HepG2 (cell line): ENCODE data around the gene SDK1. TPM values are rescaled to one million over a fixed set of nuclear protein-coding genes. Genes with fewer than 3 reads are reported as not detected.

Experiments used
- ATAC-seq: fragments of 200-7000 bp; cut with Tn5 transposase; 3 replicates; pipeline ENCODE4 v1.9.1; 2020; ENCODE audit warnings: mild to moderate bottlenecking, moderate library complexity
- BruUV-seq: library from RNA; stranded (reverse); fragments of 400-500 nt; replicated peaks from 2 replicates; lab custom pipeline; 2021; lab: Mats Ljungman, UMichigan
- CTCF ChIA-PET: fragments of 300-600 bp; formaldehyde crosslinking; extraction: SDS; loops from one replicate; lab custom pipeline; 2021; ENCODE audit warnings: low total read pairs, inconsistent platforms, low intra/inter-chr PET ratio; lab: Yijun Ruan, JAX
- POLR2A ChIA-PET: fragments of 350-600 bp; sonication (Branson Sonifier 250); formaldehyde crosslinking; loops from one replicate; lab custom pipeline; 2020; ENCODE audit warnings: antibody characterized with exemption, inconsistent platforms; lab: Yijun Ruan, JAX
- DNase-seq: peaks from one replicate; pipeline ENCODE4 v3.0.0-alpha.2; 2015; ENCODE audit warnings: low spot score
- FAIRE-seq: peaks from 3 replicates; lab custom pipeline; 2011; peaks lifted over from hg19 to GRCh38; lab: Jason Lieb, UNC
- H2AFZ ChIP-seq: one replicate; pipeline ENCODE4 v1.6.1; 2011; ENCODE audit warnings: low read length, inconsistent platforms
- H3K27ac ChIP-seq: fragments of 300-600 bp; 3 replicates; pipeline ENCODE4 v1.8.0; 2011; ENCODE audit warnings: mixed run types, mild to moderate bottlenecking, mixed read lengths, low read length, inconsistent platforms; ENCODE audit not compliant: insufficient read depth; ENCODE audit errors: extremely low read length
- H3K27me3 ChIP-seq, 2 experiments: fragments of 200-600 bp in 1 of 2; 2 replicates in 1 of 2; 3 replicates in 1 of 2; pipeline versions ENCODE4 v1.6.0 to v1.8.0; 2011; ENCODE audit warnings: low read length in 2 of 2, mild to moderate bottlenecking in 2 of 2, moderate library complexity in 2 of 2, inconsistent platforms in 1 of 2; ENCODE audit not compliant: insufficient read depth in 2 of 2, control insufficient read depth in 1 of 2
- H3K36me3 ChIP-seq, 2 experiments: fragments of 200-600 bp in 1 of 2; replicated peaks in 1 of 2; 2 replicates in 1 of 2; 3 replicates in 1 of 2; pipeline versions ENCODE4 v1.5.1 to v1.8.0; 2011; ENCODE audit warnings: low read length in 2 of 2, inconsistent platforms in 1 of 2; ENCODE audit not compliant: insufficient read depth in 2 of 2, control insufficient read depth in 1 of 2
- H3K4me1 ChIP-seq: 2 replicates; pipeline ENCODE4 v1.5.1; 2012; ENCODE audit warnings: low read length, inconsistent platforms; ENCODE audit not compliant: insufficient read depth
- H3K4me2 ChIP-seq: 2 replicates; pipeline ENCODE4 v1.6.0; 2011; ENCODE audit warnings: low read depth, low read length, inconsistent platforms
- H3K4me3 ChIP-seq, 3 experiments: fragments of 200-600 bp in 1 of 3; sonication (generic), shearing (Covaris generic) in 1 of 3; replicated peaks in 1 of 3; 2 replicates each; pipeline ENCODE4 v1.5.1; 2011 to 2016; ENCODE audit warnings: low read length in 3 of 3, inconsistent platforms in 2 of 3, low read depth in 2 of 3, mild to moderate bottlenecking in 2 of 3, control low read depth in 1 of 3, mixed read lengths in 1 of 3; ENCODE audit not compliant: insufficient read depth in 1 of 3
- H3K79me2 ChIP-seq: one replicate; pipeline ENCODE4 v1.6.1; 2011; ENCODE audit warnings: low read length, inconsistent platforms; ENCODE audit not compliant: insufficient read depth
- H3K9ac ChIP-seq: 2 replicates; pipeline ENCODE4 v1.6.0; 2011; ENCODE audit warnings: mild to moderate bottlenecking, low read depth, low read length, inconsistent platforms; ENCODE audit not compliant: insufficient read depth
- H3K9me3 ChIP-seq: 2 replicates; pipeline ENCODE4 v1.5.1; 2012; ENCODE audit warnings: mild to moderate bottlenecking, low read length
- H4K20me1 ChIP-seq: 2 replicates; pipeline ENCODE4 v1.6.0; 2011; ENCODE audit warnings: inconsistent platforms, mild to moderate bottlenecking, low read length, moderate library complexity; ENCODE audit not compliant: insufficient read depth
- CENPX ChIP-seq: sonication (generic); formaldehyde crosslinking; IDR thresholded peaks from 2 replicates; pipeline ENCODE4 v1.9.0; 2021; ENCODE audit warnings: mild to moderate bottlenecking, missing genetic modification reagents, moderate library complexity
- DNMT3B ChIP-seq: conservative IDR thresholded peaks from 2 replicates; pipeline ENCODE4 v1.6.1; 2016; ENCODE audit warnings: missing biosample characterization, control low read depth
- FOXC1 ChIP-seq: sonication (generic); formaldehyde crosslinking; IDR thresholded peaks from 2 replicates; pipeline ENCODE4 v1.8.0; 2022; ENCODE audit warnings: mild to moderate bottlenecking, missing genetic modification reagents, borderline replicate concordance
- KLF6 ChIP-seq: IDR thresholded peaks from 2 replicates; pipeline ENCODE4 v1.8.0; 2016; ENCODE audit warnings: missing biosample characterization, missing genetic modification reagents
- MAX ChIP-seq: IDR thresholded peaks from 2 replicates; pipeline ENCODE4 v1.6.1; 2012; ENCODE audit warnings: inconsistent platforms
- NFIC ChIP-seq: IDR thresholded peaks from 2 replicates; pipeline ENCODE4 v1.6.1; 2012; ENCODE audit warnings: mild to moderate bottlenecking, low read length, inconsistent platforms
- RBM39 ChIP-seq: fragments of 200-400 bp; formaldehyde crosslinking; IDR thresholded peaks from one replicate; pipeline ENCODE4 v1.6.1; 2018; ENCODE audit warnings: antibody characterized with exemption, mild to moderate bottlenecking, low read depth, low read length; ENCODE audit not compliant: poor library complexity, severe bottlenecking
- TBL1XR1 ChIP-seq: fragments of 150-350 bp; IDR thresholded peaks from 2 replicates; pipeline ENCODE4 v1.6.1; 2014; ENCODE audit warnings: borderline replicate concordance, low read length; ENCODE audit not compliant: partially characterized antibody
- USF2 ChIP-seq, 2 experiments: sonication (generic) in 1 of 2; formaldehyde crosslinking in 1 of 2; IDR thresholded peaks; 2 replicates each; pipeline versions ENCODE4 v1.5.1 to v1.6.1; 2011 to 2020; ENCODE audit warnings: borderline replicate concordance in 1 of 2, low read depth in 1 of 2, low read length in 1 of 2, mild to moderate bottlenecking in 1 of 2, missing genetic modification reagents in 1 of 2, moderate library complexity in 1 of 2
- ZKSCAN1 ChIP-seq: fragments of 150-350 bp; IDR thresholded peaks from 2 replicates; pipeline ENCODE4 v1.6.1; 2014; ENCODE audit warnings: low read length
- ZNF337 ChIP-seq: sonication (generic); formaldehyde crosslinking; IDR thresholded peaks from 2 replicates; pipeline ENCODE4 v1.5.1; 2020; ENCODE audit warnings: missing genetic modification reagents, low read depth, mild to moderate bottlenecking, borderline replicate concordance
- ZNF629 ChIP-seq: sonication (generic); formaldehyde crosslinking; conservative IDR thresholded peaks from 2 replicates; pipeline ENCODE4 v1.5.0; 2020; ENCODE audit warnings: missing genetic modification reagents
- ZNF782 ChIP-seq: sonication (generic); formaldehyde crosslinking; IDR thresholded peaks from 2 replicates; pipeline ENCODE4 v1.4.0; 2020; ENCODE audit warnings: missing genetic modification reagents, mild to moderate bottlenecking, borderline replicate concordance
- WGBS: methylation state at CpG from one replicate; pipeline ENCODE4 v1.1.6; 2017; ENCODE audit warnings: low lambda C conversion rate; 5-methylcytosine and 5-hydroxymethylcytosine counted together
- in situ Hi-C: cut with HindIII; loops from 2 replicates; pipeline ENCODE4 v1.10.0; 2017; ENCODE audit warnings: low pct_unique_long_range_greater_than_20kb; ENCODE audit not compliant: extremely low pct_ligation_motif_present
- intact Hi-C: fragments of 100-400 bp; cut with micrococcal nuclease; formaldehyde crosslinking; loops from one replicate; pipeline ENCODE4 v1.10.0; 2022; ENCODE audit not compliant: unreplicated experiment
- polyA plus RNA-seq, 8 experiments: library from polyadenylated mRNA; depleted of rRNA in 3 of 8; stranded (reverse) in 7 of 8; unstranded in 1 of 8; fragments of >200 nt; fragmentation: Illumina TruSeq in 4 of 8; extraction: Trizol in 4 of 8; gene quantifications; 2 replicates each; pipeline versions ENCODE4 v1.2.1 to v1.2.3, GENCODE V29; 2011 to 2016; ENCODE audit warnings: low read depth in 4 of 8, missing spikeins in 1 of 8, mixed read lengths in 1 of 8; ENCODE audit not compliant: insufficient read depth in 1 of 8
- total RNA-seq, 5 experiments: library from RNA; depleted of rRNA; stranded (reverse); fragments of >200 nt; fragmentation: Illumina TruSeq; extraction: Trizol; gene quantifications; 2 replicates each; pipeline ENCODE4 v1.2.3, GENCODE V29; 2016; ENCODE audit warnings: low read depth in 1 of 5

Gene SDK1
- total and polyA plus RNA-seq, 2 of the 13 experiments (the other 11 are each of a cell fraction or from before 2014, with no cell fraction given) = 0.35 to 2.4 TPM

GRCh38 chr7:4134631-4135030 is 833.6 kb downstream of the SDK1 start (continued):
- no peak for TF ChIP-seq NFIC
- no peak for TF ChIP-seq KLF6 (CRISPR knock-in tag)
- TF ChIP-seq ZNF782 (CRISPR knock-in tag) = no peak
- peak; percentile 91 for TF ChIP-seq MAX
- TF ChIP-seq ZKSCAN1 = no peak
- TF ChIP-seq CENPX (CRISPR knock-in tag) = no peak
- TF ChIP-seq USF2 (IDR thresholded peaks at IDR 0.05; ENCODE audit: low read depth, low read length) = peak; percentile 28; the same call in 1 of the 2 replicates
- no peak for TF ChIP-seq USF2 (CRISPR knock-in tag; IDR thresholded peaks at IDR 0.05; ENCODE audit: borderline replicate concordance)
- no peak for TF ChIP-seq TBL1XR1
- no peak for TF ChIP-seq ZNF629 (CRISPR knock-in tag)
- TF ChIP-seq RBM39 = no peak

- no peaks in the 10 kb centered on the region for H4K20me1 ChIP-seq
- no peak for DNase-seq
- no peak for TF ChIP-seq DNMT3B
- TF ChIP-seq ZNF337 (CRISPR knock-in tag) = no peak
- TF ChIP-seq FOXC1 (CRISPR knock-in tag) = no peak
- TF ChIP-seq, all 625 proteins: peak for 0
- CTCF ChIA-PET = no interaction called here
- in situ Hi-C loops (no loop called here), intact Hi-C loops (no loop called here)
- H3K4me1 ChIP-seq = peaks cover 28% of the 10 kb centered on the region
- H3K27me3 ChIP-seq = no peaks in the 10 kb centered on the region
- no peak overlapping the region for H3K9ac ChIP-seq
- H2AFZ ChIP-seq = no peak overlapping the region
- 90% methylated on average over 12 of the region's 12 CpGs for WGBS
- no peaks in the 10 kb centered on the region for H3K79me2 ChIP-seq
- FAIRE-seq (no peak), ATAC-seq (no peak)
- no peaks in the 10 kb centered on the region for H3K36me3 ChIP-seq
- H3K4me3 ChIP-seq = no peak overlapping the region
- H3K27ac ChIP-seq = no peak overlapping the region
- H3K9me3 ChIP-seq = no peaks in the 10 kb centered on the region
- no peak overlapping the region for H3K4me2 ChIP-seq
- BruUV-seq = no TSS peak
- POLR2A ChIA-PET = no interaction called here
Observed at GRCh38 chr7:4135301-4135700, 834.2 kb downstream of the SDK1 start.
